ENCODE data around the gene ATXN10. TPM values are rescaled to one million over a fixed set of nuclear protein-coding genes. Genes with fewer than 3 reads are reported as not detected.

Gene ATXN10
- total and polyA plus RNA-seq, 10 of the 15 experiments (the other 5 are each of a cell fraction or from before 2014, with no cell fraction given), result 29.2 to 249 (median 146) TPM

- TF ChIP-seq ZBTB11 (CRISPR knock-in tag; IDR thresholded peaks at IDR 0.05), result no peak
- no peak for TF ChIP-seq POLR2AphosphoS5 (IDR thresholded peaks at IDR 0.05; ENCODE audit: low read length)
- TF ChIP-seq SIN3A (IDR thresholded peaks at IDR 0.05; ENCODE audit: low read depth, low read length), result no peak
Measured at GRCh38 chr22:45807156-45807915, 135.7 kb downstream of the ATXN10 start (continued).

DNA sequence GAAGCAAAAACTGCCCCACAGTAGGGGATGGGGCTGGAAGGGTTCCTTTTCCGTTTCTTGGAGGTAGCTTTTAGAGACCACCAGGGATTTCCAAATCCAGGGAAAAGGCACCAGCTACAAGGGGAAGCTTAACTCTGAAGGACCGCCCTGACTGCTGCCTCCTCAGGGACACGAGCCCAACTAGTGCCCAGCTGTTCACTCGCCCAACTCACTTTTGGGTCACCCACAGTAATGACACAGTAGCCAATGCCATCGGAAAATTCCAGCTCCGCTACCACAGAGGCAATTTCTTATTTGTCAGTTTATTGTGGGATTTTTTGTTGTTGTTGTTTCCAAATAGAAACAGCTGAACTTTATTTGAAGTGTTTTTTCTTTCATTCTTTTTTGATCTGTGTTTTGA is 141.3 kb downstream of the ATXN10 start:
- 97% methylated on average over 6 of the region's 6 CpGs for WGBS (ENCODE audit: insufficient coverage, insufficient replicate concordance, low lambda C conversion rate, missing lambda C conversion rate)
- no peak overlapping the region for H3K9ac ChIP-seq (ENCODE audit: control insufficient read depth, insufficient read depth, low read length)
- ChIA-PET RAD21 (ENCODE audit: unreplicated experiment) (no interaction called here), POLR2A (no interaction called here), SMC1A (ENCODE audit: uncharacterized antibody, unreplicated experiment) (interaction anchor here (1.0 kb wide), 1 partner anchor 29 kb away, joined by 3 read pairs; no protein-coding TSS in a partner anchor), CTCF (no interaction called here)
- ATAC-seq, result no peak
- no peaks in the 10 kb centered on the region for H3K9me3 ChIP-seq (replicated peaks; ENCODE audit: control insufficient read depth, insufficient read depth, low read length)
- no peaks in the 10 kb centered on the region for H4K20me1 ChIP-seq (ENCODE audit: control insufficient read depth, insufficient read depth)
- no peaks in the 10 kb centered on the region for H3K79me2 ChIP-seq (ENCODE audit: control insufficient read depth, insufficient read depth, low read length)
- no peak overlapping the region for H2AFZ ChIP-seq (ENCODE audit: control insufficient read depth, low read depth, low read length)
- no peak for FAIRE-seq
- no peak overlapping the region for H3K4me2 ChIP-seq (ENCODE audit: control insufficient read depth, insufficient read depth)
- peaks cover 2 to 19% of the 10 kb centered on the region in 2 experiments; a peak in 3 of 4 replicates for H3K36me3 ChIP-seq (ENCODE audit: control insufficient read depth in 2 of 2, insufficient read depth in 2 of 2, low read length in 1 of 2)
- no peak overlapping the region for H3K27ac ChIP-seq (ENCODE audit: control insufficient read depth, insufficient read depth)
- in situ Hi-C loops (cut with MboI) (no loop called here), intact Hi-C loops (cut with micrococcal nuclease; ENCODE audit: unreplicated experiment) (no loop called here)
- H3K4me1 ChIP-seq (ENCODE audit: control insufficient read depth, insufficient read depth, low read length), result no peaks in the 10 kb centered on the region
- no peak for DNase-seq (ENCODE audit: low read depth, low spot score)
- H3K4me3 ChIP-seq, result no peak overlapping the region
- H3K27me3 ChIP-seq (replicated peaks in 1 of 2; ENCODE audit: control insufficient read depth in 2 of 2, insufficient read depth in 2 of 2, low read length in 1 of 2), result no peaks in the 10 kb centered on the region
- TF ChIP-seq SREBF1 (IDR thresholded peaks at IDR 0.05; ENCODE audit: low read length) (no peak), ATF3 (IDR thresholded peaks at IDR 0.05; ENCODE audit: borderline replicate concordance, extremely low read depth, low read depth, low read length) (no peak), MYC (IDR thresholded peaks at IDR 0.05; ENCODE audit: insufficient read depth, insufficient read length, insufficient replicate concordance, low read length, severe bottlenecking) (no peak), ASH2L (IDR thresholded peaks at IDR 0.05; ENCODE audit: borderline replicate concordance, low read depth) (no peak), ZBTB33 (IDR thresholded peaks at IDR 0.05) (no peak), EGR1 (IDR thresholded peaks at IDR 0.05; ENCODE audit: borderline replicate concordance in 1 of 2, low read depth in 2 of 2, low read length in 2 of 2) (no peak), FOXK2 (IDR thresholded peaks at IDR 0.05) (no peak), SREBF2 (IDR thresholded peaks at IDR 0.05; ENCODE audit: low read length) (no peak), SUZ12 (IDR thresholded peaks at IDR 0.05; ENCODE audit: unreplicated experiment) (no peak)
- TF ChIP-seq, protein P1, sequence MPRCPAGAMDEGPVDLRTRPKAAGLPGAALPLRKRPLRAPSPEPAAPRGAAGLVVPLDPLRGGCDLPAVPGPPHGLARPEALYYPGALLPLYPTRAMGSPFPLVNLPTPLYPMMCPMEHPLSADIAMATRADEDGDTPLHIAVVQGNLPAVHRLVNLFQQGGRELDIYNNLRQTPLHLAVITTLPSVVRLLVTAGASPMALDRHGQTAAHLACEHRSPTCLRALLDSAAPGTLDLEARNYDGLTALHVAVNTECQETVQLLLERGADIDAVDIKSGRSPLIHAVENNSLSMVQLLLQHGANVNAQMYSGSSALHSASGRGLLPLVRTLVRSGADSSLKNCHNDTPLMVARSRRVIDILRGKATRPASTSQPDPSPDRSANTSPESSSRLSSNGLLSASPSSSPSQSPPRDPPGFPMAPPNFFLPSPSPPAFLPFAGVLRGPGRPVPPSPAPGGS (IDR thresholded peaks at IDR 0.05; ENCODE audit: borderline replicate concordance, insufficient read depth, low read depth, low read length, poor library complexity, severe bottlenecking), result no peak
- BruUV-seq (replicated peaks), result no TSS peak

All from GM12878 (cell line).